NCI-H2196 (cell line): ENCODE measurements around the gene ST14.

Source experiments
- DNase-seq: peaks from one replicate; lab custom pipeline; 2025; ENCODE audit not compliant: unreplicated experiment; lab: John Stamatoyannopoulos, UW

The ST14 gene

DNA sequence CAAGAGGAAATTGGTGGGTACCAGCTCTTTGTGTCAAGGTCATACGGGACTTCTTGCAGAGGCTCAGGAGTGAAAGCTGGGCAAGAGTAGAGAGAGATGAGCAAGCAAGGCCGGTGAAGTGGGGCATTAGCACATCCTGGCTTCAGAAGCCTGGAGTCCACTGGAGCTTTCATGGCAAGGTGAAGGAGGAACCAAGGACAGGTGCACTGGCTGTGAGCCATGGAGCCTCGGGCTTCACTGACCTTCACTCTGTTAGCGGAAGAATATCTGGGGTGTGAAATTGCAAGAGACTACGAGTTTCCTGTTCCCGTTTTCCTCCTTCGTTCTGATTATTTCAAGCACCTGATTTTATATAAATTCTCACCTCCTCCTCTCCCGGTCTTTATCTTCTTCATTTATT, 25.9 kb upstream of the ST14 start:
- no peak for DNase-seq

DNA sequence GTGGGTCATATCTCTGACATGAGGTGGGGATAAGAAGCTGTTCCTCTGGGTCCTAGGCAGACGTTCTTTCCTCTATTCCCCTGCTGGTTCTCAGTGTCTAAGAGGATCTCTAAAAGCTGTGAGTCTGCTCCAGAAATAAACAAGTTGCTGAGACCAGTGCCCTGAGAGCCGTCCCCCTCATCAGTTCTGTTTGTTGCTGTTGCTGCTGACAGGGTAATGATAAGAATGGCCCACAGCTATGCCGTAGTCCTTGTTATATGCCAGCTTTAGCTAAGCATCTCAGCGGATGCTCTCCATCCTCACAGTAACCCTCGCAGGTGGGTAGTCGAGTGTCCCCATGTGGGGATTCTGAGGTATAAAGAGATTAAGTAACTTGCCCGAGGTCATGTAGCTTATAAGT, 23.5 kb upstream of the ST14 start:
- no peak for DNase-seq

DNA sequence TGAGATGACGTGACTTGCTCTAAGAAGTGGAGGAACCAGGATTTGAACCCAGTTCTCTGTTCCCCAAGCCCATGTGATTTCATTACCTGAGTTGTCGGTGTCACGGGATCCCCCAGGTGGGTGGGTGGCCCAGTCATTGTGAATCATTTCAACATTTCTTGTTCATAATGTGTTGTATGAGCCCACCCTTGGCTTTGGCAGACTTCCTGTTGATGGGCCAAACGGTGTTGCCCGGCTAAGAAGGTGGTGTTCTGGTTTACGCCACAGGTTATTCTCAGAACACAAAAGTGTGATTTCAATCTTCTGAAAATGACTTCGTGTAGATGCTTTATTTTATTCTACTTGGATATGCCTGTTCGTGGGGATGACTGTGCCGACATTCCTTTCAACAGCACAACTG, 21.6 kb upstream of the ST14 start:
- DNase-seq, result no peak

DNA sequence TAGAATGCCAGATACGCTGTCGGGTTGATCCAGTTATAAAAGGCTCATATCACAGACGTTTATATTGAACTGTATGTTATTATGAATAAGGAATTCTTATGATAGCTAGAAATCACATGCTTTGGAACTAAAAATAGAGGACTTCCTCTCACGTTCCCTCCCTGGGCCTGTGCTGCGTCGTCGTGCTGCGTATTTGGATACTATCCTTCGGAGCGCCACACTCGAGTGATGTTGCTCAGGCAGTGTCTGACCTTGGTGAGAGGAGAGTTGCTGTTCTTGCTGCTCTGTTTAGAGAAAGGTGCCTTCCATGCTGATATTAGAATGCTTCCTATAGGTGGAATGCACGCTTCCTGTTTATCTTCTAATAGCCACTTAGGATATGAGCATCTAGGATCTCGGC, 20.2 kb upstream of the ST14 start:
- DNase-seq, result no peak

DNA sequence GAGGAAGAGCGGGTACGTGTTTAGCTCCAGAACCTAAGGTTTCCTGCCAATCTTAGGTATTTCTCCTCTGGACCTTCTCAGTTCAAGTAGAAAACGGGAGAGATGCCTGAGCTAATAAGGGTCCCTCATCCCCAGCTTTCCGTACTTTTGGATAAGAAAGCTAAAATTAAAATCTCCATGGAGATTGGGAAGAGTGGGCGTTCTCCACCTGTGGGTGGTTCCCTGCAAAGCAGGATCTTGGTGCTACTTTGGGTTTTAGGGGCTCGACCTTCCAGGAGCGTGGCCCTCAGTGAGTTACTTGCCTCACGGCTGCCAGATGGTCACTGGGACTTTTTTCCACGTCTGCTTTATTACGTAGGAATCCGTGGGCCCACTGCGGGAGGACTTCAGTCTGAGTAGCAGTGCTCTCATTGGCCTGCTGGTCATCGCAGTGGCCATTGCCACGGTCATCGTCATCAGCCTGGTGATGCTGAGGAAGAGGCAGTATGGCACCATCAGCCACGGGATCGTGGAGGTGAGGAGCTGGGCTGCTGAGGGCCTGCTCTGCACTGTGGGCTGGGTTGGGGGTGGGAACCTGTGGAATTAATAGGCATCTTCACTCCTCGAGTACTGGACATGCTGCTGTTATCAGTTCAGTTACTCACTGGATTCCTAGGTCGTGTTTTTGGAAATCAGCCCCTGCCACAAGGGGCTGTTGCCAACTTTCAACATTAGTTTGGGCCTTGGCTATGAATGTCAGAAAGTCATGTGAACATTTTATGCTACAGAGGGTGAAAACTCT, 17.8 kb upstream of the ST14 start:
- DNase-seq, result no peak

DNA sequence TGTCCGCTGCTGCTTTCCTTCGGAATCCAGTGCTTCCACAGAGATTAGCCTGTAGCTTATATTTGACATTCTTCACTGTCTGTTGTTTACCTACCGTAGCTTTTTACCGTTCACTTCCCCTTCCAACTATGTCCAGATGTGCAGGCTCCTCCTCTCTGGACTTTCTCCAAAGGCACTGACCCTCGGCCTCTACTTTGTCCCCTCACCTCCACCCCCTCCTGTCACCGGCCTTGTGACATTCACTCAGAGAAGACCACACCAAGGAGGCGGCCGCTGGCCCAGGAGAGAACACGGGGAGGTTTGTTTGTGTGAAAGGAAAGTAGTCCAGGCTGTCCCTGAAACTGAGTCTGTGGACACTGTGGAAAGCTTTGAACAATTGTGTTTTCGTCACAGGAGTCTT, 15.4 kb upstream of the ST14 start:
- DNase-seq, result no peak

DNA sequence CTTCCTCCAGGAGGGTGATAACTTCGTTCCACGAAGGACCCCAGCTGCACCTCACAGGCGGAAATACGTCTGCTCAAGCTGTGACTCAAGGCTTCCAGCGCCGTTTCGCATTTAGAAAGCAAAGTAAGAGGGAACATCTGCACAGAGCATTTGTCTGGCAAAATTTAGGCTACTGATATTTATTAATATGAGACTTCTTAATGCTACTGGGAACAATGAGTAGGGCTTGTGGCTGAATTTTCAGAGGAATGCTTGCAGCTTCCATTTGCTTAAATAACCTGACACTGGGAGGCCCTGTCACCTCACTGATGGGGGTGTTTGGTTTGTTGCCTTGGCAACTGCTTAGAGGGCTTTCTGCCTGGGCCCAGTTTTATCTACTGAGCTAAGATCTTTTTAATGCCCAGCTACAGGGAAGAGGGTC, 14.7 kb upstream of the ST14 start:
- DNase-seq, result peak; percentile 62

DNA sequence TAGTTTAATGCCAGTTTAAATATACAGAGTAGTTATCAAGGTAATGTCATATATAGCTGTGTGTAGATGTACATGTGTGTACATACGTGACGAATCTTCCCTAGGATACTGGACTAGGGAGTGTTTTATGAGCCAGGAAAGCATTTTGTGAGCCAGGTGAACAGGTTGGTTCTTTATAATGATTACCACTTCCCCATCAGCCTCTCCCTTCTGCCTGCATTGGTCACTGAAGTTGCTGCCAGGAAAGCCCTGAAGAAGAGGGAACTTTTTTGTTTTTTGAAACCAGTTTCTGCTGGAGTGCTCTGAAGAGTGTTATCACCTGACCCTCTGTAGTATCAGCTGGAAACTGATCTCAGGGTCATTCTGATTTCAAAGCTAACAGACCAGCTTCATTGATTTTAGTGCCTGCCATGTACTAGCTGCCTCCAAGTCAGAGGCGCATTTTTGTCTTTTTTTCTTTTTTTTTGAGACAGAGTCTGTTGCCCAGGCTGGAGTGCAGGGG, 14.2 kb upstream of the ST14 start:
- DNase-seq, result peak; percentile 76

DNA sequence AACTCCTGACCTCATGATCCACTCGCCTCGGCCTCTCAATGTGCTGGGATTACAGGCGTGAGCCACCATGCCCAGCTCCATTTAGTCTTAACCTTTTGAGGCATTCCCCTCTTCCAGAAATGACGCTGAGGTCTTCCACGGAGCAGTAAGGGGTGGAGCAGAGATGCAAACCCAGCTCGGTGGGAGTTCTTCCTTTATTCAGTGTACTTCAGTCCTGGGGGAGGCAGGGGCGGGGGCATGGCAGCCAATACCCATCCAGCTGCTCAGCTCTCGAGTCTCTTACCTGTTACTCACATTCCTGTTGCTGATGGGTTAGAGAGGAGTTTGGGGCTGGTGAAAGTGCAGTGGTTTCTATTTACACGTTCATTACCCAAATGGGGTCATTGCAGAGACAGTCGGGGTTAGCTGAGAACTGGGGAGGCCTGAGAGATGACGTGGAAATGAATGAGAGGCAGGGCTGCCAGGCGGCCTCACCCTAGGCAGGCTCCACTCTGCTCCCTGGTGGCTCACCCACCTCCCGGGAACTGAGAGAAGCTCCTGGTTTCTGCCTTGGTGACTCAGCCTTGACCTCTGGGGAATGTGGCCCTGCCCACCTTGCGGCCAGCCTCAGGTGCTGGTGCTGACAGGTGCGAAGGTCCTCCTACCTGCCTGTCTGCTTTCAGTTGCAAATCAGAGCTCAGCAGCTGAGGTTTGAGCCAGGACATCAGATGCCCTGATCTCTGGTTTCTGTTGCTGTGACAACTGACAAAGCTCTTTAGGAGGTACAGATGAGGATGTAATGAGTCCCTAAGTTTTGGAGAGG, 13.4 kb upstream of the ST14 start:
- peak; percentile 88 for DNase-seq

DNA sequence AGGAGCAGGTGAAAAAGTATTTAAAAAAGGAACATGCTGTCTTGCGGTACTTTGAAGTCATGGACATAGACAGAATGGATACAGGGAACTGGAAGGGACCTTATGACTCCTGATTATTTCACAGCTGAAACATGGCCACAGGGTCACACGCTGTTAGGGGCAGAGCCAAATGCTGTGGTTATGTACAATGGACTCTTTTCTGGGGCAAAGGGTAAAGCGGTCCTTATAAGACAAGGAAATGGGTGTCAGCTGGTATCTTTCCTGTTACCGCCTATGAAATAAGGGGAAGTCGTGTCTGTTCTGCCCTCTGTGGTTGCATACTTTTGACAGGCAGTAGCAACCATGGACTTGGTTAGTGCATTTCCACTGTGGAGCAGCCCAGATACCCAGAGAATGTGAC, 12.8 kb upstream of the ST14 start:
- DNase-seq, result no peak

DNA sequence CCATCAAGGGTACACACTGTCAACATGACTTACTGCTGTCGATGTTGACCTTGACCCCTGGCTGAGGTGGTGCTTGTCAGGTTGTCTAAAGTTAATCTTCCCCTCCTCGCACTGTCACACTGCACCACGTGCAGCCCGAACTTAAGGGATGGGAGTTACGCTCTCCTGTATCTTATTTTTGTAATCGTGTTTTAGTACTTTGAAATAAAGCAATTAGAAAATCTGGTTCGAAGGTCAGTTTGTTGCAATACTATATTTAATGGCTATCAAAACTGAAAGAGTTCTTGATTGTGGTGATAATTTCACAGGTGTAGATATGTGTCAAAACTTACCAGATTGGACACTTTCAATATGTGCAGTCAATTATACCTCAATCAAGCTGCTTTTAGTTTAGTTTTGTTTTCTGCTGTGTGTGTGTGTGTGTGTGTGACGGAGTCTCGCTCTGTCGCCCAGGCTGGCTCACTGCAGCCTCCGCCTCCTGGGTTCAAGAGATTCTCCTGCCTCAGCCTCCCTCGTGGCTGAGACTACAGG, 10.7 kb upstream of the ST14 start:
- DNase-seq, result no peak

DNA sequence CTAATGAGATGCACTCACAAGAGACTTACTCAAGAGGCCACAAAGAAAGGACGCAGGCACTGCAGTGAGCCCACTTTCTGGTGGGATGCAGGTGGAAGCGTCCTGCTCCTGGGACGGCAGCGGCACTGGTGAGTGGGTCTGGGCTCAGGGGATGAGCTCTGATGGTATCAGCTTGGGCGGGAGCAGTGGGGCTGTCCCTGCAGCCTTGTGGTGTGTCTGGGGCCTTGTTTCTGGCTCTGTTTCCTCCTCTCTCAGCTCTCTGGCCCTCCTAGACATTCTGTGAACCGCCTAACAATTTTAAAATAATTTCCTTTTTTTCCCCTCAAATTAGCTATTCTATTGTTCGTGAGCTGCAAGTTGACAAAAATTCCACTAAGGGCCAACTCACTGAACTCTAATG, 8.8 kb upstream of the ST14 start:
- no peak for DNase-seq

DNA sequence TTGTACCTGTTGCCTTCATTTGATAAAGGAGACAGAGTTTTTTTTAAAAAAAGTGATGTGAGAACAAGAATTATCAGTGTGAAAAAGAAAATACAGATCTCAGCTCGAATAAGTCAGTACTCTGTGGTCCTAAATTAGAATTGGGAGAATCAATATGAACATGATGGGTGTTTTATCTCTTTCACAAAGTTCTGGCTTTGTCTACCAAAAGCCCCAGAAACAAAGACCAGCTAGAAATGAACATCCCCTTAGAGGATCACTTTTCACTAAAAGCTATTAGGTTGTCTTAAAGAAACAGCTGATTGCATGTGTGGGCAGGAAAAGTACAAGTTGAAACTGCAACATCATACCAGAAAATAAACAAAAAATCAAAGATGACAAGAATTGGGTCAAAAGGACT, 8.4 kb upstream of the ST14 start:
- no peak for DNase-seq

DNA sequence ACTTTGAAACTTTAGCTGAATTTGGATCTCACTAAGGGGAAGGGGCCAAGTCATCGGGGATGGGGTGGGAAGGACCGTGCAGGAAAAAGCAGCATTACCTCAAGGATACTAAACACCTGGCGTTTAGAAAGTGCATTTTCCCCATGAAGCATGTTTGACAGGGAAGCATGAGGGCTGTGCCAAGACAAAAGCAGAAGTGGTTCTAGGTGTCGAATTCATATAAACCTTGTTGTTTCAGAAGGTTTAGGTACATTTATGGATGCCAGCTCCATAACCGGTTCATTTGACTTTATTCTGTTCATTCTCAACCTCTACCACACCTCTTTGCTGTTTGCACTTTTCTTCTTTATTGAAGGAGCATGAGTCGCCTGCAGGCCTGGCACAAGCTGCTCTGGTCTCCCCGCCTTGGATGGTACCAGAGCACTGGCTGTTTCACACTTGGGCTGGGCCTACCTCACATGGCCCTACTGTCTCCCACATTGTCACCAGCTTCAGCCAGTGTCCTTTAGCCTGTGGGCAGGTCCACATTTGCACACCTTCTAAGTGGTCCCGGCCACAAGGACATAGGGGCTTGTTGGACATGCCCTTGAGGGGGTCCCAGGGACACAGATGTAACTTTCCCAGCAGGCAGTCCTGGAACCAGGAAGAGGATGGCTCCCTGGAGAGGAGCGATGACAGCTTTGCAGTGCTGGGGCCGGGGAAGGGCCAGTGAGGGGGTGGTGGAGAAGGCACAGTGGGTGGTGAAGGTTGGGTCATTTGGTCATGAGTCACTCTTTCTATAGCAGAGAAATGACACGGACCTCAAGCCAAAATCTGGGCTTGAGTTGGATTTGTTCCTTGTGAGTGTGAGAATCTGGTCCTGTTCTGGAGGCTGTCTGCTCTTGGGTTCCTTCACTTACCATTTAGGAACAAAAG, 3.2 kb upstream of the ST14 start:
- DNase-seq, result no peak

DNA sequence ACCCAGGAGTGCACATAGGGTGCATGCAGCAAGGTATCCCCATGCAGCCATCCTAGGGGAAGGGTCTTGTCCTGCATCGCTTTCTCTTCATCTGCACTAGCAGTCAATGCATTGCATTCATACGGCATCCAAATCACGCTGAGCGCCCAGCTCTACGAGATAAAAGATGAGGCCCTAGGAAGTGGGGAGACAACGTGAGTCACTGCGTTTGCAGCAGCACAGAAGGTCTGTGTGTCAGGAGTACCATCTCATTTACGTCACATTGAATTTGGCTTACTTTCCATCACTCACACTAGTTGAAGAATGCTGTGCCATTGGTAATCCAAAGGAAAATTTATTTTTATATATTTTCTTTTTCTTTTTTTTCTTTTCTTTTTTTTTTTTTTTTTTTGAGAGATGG, 2.5 kb upstream of the ST14 start:
- no peak for DNase-seq

DNA sequence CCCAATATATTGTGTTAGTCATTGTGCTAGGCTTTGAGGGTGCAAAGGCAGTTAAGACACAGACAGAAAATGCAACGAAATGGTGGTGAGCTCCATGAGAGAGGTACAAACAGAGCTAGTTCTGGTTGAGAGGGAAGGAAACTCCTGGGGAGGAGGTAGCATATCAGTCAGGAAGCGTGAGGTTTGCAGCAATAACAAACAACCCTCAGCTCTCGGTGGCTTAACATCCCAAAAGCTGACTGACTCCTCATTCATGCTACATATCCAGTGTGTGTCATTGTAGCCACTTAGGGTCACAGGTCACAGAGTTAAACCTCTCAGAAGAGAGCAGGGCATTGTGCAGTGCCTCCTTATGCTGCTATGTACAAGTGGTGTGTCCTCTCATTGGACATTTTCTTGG, 1.7 kb upstream of the ST14 start:
- DNase-seq, result no peak

DNA sequence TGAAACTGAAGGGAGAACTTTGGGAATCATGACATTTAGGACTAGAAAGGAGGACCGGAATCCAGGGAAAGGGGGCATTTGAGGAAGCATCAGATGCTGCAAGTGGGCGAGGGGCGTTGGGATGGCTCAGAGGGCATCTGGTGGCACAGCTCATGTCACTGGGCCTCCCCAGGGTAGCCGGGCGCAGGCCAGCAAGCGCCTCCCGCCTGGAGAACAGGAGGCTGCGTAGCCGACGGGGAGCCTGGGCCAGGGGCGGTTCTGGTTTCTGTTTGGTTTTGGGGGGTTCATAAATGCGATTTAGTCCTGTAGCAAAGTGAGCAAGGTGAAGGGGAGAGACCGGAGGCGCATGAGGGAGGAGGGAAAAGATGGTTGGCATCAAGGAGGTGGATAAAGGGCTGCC, 443 bp upstream of the ST14 start:
- no peak for DNase-seq

DNA sequence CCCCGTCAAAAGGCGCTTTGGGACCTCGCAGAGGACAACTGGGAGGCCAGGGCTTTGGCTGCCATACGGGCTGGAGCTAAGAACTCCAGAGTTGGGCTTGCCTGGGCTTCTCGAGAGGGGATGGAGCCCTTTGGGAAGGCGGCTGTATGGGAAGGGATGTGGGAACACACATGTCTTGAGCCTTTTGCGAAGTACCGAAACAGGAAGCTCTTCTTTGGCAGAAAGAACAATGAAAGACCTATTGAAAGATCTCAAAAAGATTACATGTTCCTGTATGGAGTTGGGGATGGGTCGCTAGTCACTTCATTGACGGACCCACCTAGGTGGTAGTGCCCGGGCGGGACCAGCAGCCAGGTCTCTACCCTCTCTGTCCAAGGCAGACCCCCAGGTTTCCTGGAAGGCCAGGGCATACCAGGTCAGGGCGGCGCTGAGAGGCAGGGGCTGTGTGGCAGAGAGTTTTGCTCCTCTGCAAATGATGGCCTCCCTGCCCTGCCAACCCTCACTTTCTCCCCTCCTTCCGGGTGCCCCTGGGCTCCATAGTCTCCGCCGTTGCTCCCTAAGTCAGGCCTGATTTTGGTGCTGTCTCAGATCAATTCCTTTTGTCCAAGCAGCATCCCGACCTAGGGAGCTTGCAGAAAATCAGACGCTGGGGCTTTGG, 1.0 kb downstream of the ST14 start:
- DNase-seq, result no peak

DNA sequence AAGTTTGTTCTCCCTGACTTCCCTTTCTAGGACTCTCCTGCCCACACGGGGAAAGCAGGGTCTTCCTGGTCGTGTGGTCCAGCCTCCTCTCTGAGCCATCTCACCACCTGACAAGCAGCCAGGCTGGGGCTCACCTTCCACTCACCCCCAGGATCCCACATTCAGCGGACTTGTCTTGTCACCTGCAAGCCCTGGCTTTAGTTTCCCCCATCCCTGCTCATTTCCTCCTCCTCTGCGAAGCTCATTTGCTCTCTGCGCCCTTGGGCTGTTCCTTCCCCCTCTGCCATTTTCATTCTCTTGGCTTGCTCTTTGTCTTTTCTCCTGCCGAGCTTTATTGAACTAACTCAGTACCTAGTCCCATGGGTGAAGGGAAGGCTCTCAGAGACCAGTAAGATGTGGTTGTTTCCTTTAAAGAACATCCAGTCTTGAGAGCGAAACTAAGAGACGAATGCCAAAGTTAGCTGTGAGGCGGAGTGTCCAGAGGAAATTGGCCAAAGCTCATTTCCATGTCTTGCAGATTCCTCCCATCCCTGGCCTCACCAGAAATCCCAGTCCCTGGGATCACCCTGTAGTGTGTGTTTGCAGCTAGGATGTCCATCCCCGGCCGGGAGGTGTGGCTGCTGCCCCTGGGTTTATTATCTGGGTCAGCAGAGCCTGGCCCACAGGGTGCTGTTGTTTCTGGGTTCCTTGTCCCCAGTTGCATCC, 2.0 kb downstream of the ST14 start:
- no peak for DNase-seq

DNA sequence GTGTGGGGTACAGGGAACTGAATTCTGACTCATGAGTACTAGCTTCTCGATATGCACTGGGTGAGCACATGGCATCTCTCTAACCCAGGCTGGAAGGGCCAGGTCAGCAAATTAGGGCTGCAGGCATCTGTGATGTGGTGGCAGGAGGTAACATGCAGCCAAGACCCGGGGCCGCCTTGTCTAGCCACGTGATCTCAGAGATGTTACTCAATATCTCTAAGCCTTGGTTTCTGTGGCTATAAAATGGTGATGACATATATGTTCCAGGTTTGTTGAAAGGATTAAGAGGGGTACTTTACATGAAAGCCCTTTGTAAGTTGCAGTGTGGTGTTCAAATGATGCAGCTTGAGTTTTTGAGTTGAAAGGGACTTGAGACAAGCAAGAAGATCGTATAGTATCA, 3.2 kb downstream of the ST14 start:
- DNase-seq, result peak; percentile 62
